DND-41 (cell line): ENCODE measurements around the gene AHNAK2.
"Not testable (repeated sequence)": the region's sequence is repeated elsewhere in the genome, so short reads cannot be mapped to it uniquely, and the experiment has no call there.

Source experiments
- ATAC-seq: fragments of 200-7000 bp; cut with Tn5 transposase; 3 replicates; pipeline ENCODE4 v1.9.1; 2021; ENCODE audit warnings: low read depth; ENCODE audit not compliant: insufficient read depth
- DNase-seq: peaks from one replicate; pipeline ENCODE4 v3.0.0-alpha.2; 2020
- H2AFZ ChIP-seq: 2 replicates; pipeline ENCODE4 v1.6.0; 2012; ENCODE audit warnings: low read depth, low read length
- H3K27ac ChIP-seq: 2 replicates; pipeline ENCODE4 v1.5.1; 2012; ENCODE audit warnings: low read length, inconsistent platforms
- H3K27me3 ChIP-seq: fragments of 200-600 bp; sonication (generic); 2 replicates; pipeline ENCODE4 v1.6.0; 2012; ENCODE audit warnings: low read length, mild to moderate bottlenecking, inconsistent platforms; ENCODE audit not compliant: insufficient read depth, poor library complexity
- H3K36me3 ChIP-seq: 2 replicates; pipeline ENCODE4 v1.5.1; 2012; ENCODE audit warnings: low read length, inconsistent platforms; ENCODE audit not compliant: insufficient read depth
- H3K4me1 ChIP-seq: 2 replicates; pipeline ENCODE4 v1.5.1; 2012; ENCODE audit warnings: mild to moderate bottlenecking, low read length; ENCODE audit not compliant: insufficient read depth
- H3K4me2 ChIP-seq: 2 replicates; pipeline ENCODE4 v1.6.0; 2012; ENCODE audit warnings: mild to moderate bottlenecking, moderate library complexity, low read length, inconsistent platforms; ENCODE audit not compliant: insufficient read depth
- H3K4me3 ChIP-seq, 2 experiments: fragments of 200-600 bp in 1 of 2; shearing (Covaris generic) in 1 of 2; 2 replicates each; pipeline ENCODE4 v1.5.1; 2012 to 2016; ENCODE audit warnings: inconsistent platforms in 2 of 2, low read length in 2 of 2, mild to moderate bottlenecking in 2 of 2, low read depth in 1 of 2, moderate library complexity in 1 of 2
- H3K79me2 ChIP-seq: 2 replicates; pipeline ENCODE4 v1.6.0; 2012; ENCODE audit warnings: low read length, inconsistent platforms; ENCODE audit not compliant: insufficient read depth
- H3K9ac ChIP-seq: 2 replicates; pipeline ENCODE4 v1.6.0; 2012; ENCODE audit warnings: low read depth, mild to moderate bottlenecking, inconsistent platforms, low read length, moderate library complexity
- H3K9me3 ChIP-seq: 2 replicates; pipeline ENCODE4 v1.5.1; 2012; ENCODE audit warnings: low read length, moderate library complexity, mild to moderate bottlenecking, inconsistent platforms; ENCODE audit not compliant: insufficient read depth, severe bottlenecking
- H4K20me1 ChIP-seq: 2 replicates; pipeline ENCODE4 v1.6.0; 2012; ENCODE audit warnings: low read length; ENCODE audit not compliant: insufficient read depth
- EZH2 ChIP-seq: IDR thresholded peaks from 3 replicates; pipeline ENCODE4 v1.6.1; 2012; ENCODE audit warnings: borderline replicate concordance, low read depth, mild to moderate bottlenecking, moderate library complexity, low read length, inconsistent platforms; ENCODE audit not compliant: severe bottlenecking
- TF ChIP-seq, protein P1 (sequence below): IDR thresholded peaks from 2 replicates; pipeline ENCODE4 v1.5.1; 2012; ENCODE audit warnings: borderline replicate concordance, low read length, moderate library complexity, mild to moderate bottlenecking; ENCODE audit not compliant: poor library complexity, severe bottlenecking; ENCODE audit errors: extremely low read depth

Gene AHNAK2

DNA sequence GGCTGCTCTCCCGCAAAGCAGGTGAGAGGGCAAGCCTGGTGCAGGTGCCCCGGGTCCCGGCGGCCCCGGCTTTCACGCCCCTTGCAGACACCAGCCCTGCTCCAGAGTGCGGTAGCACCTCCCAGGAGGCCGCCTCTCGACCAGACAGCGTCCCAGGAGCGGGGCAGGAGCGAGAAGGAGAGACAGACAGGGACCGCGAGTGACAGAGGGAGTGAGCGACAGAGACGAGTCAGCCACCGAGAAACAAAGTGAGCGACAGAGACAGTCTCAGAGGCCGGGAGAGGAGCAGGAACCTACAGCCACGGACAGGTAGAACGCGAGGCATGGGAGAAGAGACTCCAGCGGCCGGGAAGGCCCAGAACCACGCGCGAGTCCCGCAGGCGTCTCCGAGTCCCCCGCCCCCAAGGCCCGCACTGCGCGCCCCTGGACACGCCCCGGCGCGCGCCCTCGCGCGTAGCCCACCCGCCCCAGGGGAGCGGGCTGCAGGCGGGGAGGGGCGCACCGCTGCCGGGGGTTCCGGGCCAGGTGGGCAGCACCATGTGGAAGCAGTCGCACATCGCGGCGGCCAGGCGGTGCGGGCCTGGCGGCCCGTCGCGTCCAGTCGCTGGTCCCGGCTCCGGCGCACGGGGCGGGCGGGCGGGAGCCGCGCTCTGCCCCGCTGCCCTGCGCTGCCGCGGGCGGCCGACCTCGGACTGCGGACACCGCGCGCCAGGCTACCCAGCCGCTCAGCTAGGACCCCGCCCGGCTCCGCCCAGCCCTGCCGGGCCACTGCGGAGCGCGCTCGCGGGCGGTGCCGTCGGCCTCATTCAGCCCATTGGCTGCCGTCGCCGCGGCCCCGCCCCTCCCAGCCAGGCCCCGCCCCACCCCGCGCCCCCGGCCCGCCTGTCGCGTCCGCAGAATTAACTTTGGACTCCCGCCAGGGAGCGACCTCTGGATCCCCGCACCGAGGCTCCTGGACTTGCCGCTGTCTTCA is at the start of gene AHNAK2:
Gene AHNAK2 (minus strand): TSS at position 694 of the 973 bp plus-strand sequence. CDS start 137 bp downstream, at position 557.
- no peaks in the 10 kb centered on the region for H3K36me3 ChIP-seq
- H3K4me3 ChIP-seq, result no peak within 1 kb of the TSS
- H3K4me1 ChIP-seq, result no peaks in the 10 kb centered on the region; the same call in 1 of the 2 replicates
- DNase-seq (no peak), ATAC-seq (no peak)
- no peak within 1 kb of the TSS for H3K27ac ChIP-seq
- peaks cover 3% of the 10 kb centered on the region; the same call in 1 of the 2 replicates for H4K20me1 ChIP-seq
- TF ChIP-seq EZH2, result no peak
- TF ChIP-seq, protein P1, sequence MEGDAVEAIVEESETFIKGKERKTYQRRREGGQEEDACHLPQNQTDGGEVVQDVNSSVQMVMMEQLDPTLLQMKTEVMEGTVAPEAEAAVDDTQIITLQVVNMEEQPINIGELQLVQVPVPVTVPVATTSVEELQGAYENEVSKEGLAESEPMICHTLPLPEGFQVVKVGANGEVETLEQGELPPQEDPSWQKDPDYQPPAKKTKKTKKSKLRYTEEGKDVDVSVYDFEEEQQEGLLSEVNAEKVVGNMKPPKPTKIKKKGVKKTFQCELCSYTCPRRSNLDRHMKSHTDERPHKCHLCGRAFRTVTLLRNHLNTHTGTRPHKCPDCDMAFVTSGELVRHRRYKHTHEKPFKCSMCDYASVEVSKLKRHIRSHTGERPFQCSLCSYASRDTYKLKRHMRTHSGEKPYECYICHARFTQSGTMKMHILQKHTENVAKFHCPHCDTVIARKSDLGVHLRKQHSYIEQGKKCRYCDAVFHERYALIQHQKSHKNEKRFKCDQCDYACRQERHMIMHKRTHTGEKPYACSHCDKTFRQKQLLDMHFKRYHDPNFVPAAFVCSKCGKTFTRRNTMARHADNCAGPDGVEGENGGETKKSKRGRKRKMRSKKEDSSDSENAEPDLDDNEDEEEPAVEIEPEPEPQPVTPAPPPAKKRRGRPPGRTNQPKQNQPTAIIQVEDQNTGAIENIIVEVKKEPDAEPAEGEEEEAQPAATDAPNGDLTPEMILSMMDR, result no peak
- no peaks in the 10 kb centered on the region for H3K9me3 ChIP-seq
- no peaks in the 10 kb centered on the region for H3K79me2 ChIP-seq
- H3K4me2 ChIP-seq, result no peak within 1 kb of the TSS
- no peak within 1 kb of the TSS for H2AFZ ChIP-seq
- H3K27me3 ChIP-seq, result no peaks in the 10 kb centered on the region
- no peak within 1 kb of the TSS for H3K9ac ChIP-seq

DNA sequence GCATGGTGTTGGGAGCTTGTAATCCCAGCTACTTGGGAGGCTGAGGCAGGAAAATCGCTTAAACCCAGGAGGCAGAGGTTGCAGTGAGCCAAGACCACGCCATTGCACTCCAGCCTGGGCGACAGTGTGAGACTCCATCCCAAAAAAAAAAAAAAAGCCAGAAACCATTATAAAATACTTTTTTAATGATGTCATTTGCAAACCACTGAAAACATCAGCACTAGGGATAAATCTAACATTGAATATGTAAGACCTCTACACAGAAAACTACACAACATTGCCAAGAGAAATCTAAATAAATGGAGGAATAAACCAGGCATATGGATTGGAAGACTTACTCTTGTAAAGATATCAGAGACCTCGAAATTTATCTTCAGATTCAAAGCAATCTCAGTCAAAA is 49.5 kb upstream of the AHNAK2 start:
- not testable (repeated sequence) for H2AFZ ChIP-seq, H3K27ac ChIP-seq, ATAC-seq, H4K20me1 ChIP-seq, H3K9ac ChIP-seq, H3K4me2 ChIP-seq, H3K9me3 ChIP-seq, H3K4me3 ChIP-seq, DNase-seq, H3K27me3 ChIP-seq, H3K4me1 ChIP-seq, H3K36me3 ChIP-seq, H3K79me2 ChIP-seq

DNA sequence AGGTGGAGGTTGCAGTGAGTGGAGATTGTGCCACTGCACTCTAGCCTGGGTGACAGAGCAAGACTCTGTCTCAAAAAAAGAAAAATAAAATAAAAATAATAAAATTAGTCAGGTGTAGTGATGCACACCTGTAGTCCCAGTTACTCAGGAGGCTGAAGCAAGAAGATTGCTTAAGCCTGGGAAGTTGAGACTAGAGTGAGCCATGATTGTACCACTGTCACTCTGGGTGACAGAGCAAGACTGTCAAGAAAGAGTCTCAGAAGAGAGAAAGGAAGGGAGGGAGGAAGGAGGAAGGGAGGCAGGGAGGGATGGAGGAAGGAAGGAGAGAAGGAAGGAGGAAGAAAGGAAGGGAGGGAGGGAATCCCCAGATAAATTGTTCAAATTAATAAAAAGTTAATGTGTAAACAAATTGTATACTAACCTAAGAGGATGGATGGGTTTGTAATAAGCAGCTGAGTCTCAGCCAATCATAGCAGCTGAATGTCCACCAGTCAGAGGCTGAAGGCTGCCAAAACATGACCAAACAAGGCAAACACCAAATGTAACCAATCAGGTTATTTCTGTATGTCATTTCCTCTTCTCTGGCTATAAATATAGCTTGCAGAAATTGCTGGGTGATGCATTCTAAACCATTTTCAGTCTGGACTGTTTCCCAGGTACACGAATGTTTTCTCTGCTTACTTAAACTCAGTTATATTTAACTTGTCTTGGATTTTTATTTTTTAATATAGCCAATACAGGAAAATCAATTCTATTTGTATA is 48.8 kb upstream of the AHNAK2 start:
- H3K4me3 ChIP-seq, result no peak overlapping the region
- no peaks in the 10 kb centered on the region for H4K20me1 ChIP-seq
- H3K27ac ChIP-seq, result no peak overlapping the region
- peaks cover 5% of the 10 kb centered on the region; the same call in 1 of the 2 replicates for H3K79me2 ChIP-seq
- H3K36me3 ChIP-seq, result no peaks in the 10 kb centered on the region
- no peak overlapping the region for H3K9ac ChIP-seq
- ATAC-seq (peak; percentile 48; the same call in 1 of the 3 replicates), DNase-seq (no peak)
- no peaks in the 10 kb centered on the region for H3K9me3 ChIP-seq
- no peaks in the 10 kb centered on the region for H3K27me3 ChIP-seq
- H2AFZ ChIP-seq, result no peak overlapping the region
- TF ChIP-seq EZH2, result no peak
- TF ChIP-seq, protein P1, result no peak
- H3K4me2 ChIP-seq, result no peak overlapping the region
- peaks cover 6% of the 10 kb centered on the region for H3K4me1 ChIP-seq
